ENCODE data around the gene PPP1R2. TPM values are rescaled to one million over a fixed set of nuclear protein-coding genes. Genes with fewer than 3 reads are reported as not detected.
"Not testable (repeated sequence)": the region's sequence is repeated elsewhere in the genome, so short reads cannot be mapped to it uniquely, and the experiment has no call there.

The PPP1R2 gene
- total RNA-seq, 1 donor from 2014 or later: 30.9 TPM

- peak; percentile 33 for ATAC-seq
- intact Hi-C loops (cut with DNase I): no loop called here
These were observed 1.5 kb upstream of the PPP1R2 start for GRCh38 chr3:195544634-195545033.

GRCh38 chr3:195544230-195544536, 1.1 kb upstream of the PPP1R2 start:
- intact Hi-C loops (cut with DNase I): no loop called here
- no peak for ATAC-seq
- no peak for DNase-seq (ENCODE audit: missing footprints)

More at GRCh38 chr3:195544634-195545033, 1.5 kb upstream of the PPP1R2 start:
- no peak for DNase-seq (ENCODE audit: missing footprints)

GRCh38 chr3:195543500-195544229, 540 bp upstream of the PPP1R2 start:
- ATAC-seq (peak; percentile 16), DNase-seq (ENCODE audit: missing footprints) (no peak)
- intact Hi-C loops (cut with DNase I): no loop called here

- ATAC-seq: no peak
- intact Hi-C loops (cut with DNase I): no loop called here
- no peak for DNase-seq (ENCODE audit: missing footprints)
These were observed 818 bp downstream of the PPP1R2 start for GRCh38 chr3:195542316-195542697.

- ATAC-seq (no peak), DNase-seq (ENCODE audit: missing footprints) (no peak)
- intact Hi-C loops (cut with DNase I): no loop called here
These were observed 2.6 kb downstream of the PPP1R2 start for GRCh38 chr3:195540511-195540910.

GRCh38 chr3:195540027-195540426, 3.1 kb downstream of the PPP1R2 start:
- intact Hi-C loops (cut with DNase I): no loop called here
- DNase-seq (ENCODE audit: missing footprints) (no peak), ATAC-seq (no peak)

GRCh38 chr3:195539479-195539878, 3.6 kb downstream of the PPP1R2 start:
- ATAC-seq (no peak), DNase-seq (ENCODE audit: missing footprints) (no peak)
- intact Hi-C loops (cut with DNase I): no loop called here

DNA sequence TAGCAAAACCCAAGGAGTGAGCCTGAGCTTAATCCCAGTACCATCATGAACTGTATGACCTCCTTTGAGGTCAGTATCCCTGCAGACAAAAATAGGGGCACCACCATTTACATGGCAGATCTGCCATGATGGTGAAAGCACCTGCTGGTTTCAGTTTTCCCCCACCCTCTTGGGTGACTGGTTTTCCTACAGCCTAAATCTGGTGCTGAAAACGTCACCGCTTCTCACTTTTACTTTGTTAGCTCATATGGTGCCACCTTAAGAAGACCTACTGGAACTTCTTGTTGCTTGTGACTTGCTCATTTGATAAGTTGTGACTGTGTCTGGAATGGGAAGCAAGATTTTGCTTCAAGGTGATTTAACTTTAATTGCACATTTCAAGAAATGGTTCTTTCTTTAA, 5.1 kb downstream of the PPP1R2 start:
- DNase-seq (ENCODE audit: missing footprints): no peak
- no peak for ATAC-seq
- intact Hi-C loops (cut with DNase I): no loop called here

- DNase-seq (ENCODE audit: missing footprints) (no peak), ATAC-seq (no peak)
- intact Hi-C loops (cut with DNase I): no loop called here
These were observed 7.8 kb downstream of the PPP1R2 start for GRCh38 chr3:195535293-195535692.

GRCh38 chr3:195532834-195533233, 10.3 kb downstream of the PPP1R2 start:
- intact Hi-C loops (cut with DNase I): no loop called here
- no peak for DNase-seq (ENCODE audit: missing footprints)
- ATAC-seq: peak; percentile 43

GRCh38 chr3:195532345-195532744, 10.8 kb downstream of the PPP1R2 start:
- intact Hi-C loops (cut with DNase I): no loop called here
- no peak for ATAC-seq

GRCh38 chr3:195531683-195532082, 11.4 kb downstream of the PPP1R2 start:
- ATAC-seq (no peak), DNase-seq (ENCODE audit: missing footprints) (no peak)
- intact Hi-C loops (cut with DNase I): no loop called here

More at GRCh38 chr3:195532345-195532744, 10.8 kb downstream of the PPP1R2 start:
- no peak for DNase-seq (ENCODE audit: missing footprints)

- DNase-seq (ENCODE audit: missing footprints) (no peak), ATAC-seq (no peak)
- intact Hi-C loops (cut with DNase I): no loop called here
These were observed 16.6 kb downstream of the PPP1R2 start for GRCh38 chr3:195526492-195526891.

DNA sequence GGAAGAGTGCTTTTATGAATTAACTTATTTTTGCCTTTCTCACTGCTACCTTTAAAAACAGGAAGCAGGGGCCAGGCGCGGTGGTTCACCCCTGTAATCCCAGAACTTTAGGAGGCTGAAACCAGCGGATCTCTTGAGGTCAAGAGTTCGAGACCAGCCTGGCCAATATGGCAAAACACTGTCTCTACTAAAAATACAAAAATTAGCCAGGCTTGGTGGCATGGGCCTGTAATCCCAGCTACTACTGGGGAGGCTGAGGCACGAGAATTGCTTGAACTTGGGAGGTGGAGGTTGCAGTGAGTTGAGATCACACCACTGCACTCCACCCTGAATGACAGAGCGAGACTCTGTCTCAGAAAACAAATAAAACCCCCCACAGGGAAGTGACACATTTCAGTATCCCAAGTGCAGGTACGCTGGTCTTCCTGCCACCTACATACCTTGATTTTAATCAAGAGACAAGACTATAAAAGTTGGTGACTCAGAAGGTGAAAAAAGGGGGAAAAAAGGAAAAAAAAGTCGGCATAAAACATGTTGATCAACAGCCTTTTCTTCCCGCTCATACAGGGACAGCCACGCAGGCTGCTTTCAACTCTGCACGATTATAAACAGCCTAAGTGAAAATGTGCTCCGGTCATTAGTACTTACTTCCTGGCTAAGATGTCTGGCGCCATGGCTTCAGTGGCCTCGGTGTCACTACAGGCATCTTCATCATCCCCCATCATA, 18.8 kb downstream of the PPP1R2 start:
- intact Hi-C loops (cut with DNase I): no loop called here
- no peak for DNase-seq (ENCODE audit: missing footprints)
- ATAC-seq: no peak

- DNase-seq (ENCODE audit: missing footprints): no peak
- intact Hi-C loops (cut with DNase I): loop anchor here (1.0 kb wide), 1 partner anchor 251 kb away; the partner anchor contains the start of gene XXYLT1
These were observed 20.7 kb downstream of the PPP1R2 start for GRCh38 chr3:195522254-195523023.

DNA sequence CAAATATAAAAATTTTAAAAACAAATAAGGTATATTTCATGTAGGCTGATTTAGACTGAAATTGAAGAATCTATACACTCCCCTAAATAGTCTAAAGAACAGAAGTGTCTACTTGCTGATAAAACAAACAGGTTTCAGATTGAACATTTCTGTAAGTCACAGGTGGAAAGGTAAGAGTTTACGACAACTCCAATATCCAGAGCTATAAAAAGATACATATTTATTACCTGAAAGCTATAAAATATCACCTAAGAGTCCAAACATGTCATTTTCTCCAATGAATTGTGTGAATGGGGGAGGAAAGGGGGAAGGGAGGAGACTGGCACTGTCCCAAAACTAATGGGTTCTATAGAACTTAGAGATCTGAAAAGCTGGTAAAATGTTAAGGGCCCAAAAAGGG, 26.1 kb downstream of the PPP1R2 start:
- DNase-seq (ENCODE audit: missing footprints) (no peak), ATAC-seq (no peak)
- intact Hi-C loops (cut with DNase I): no loop called here

More at GRCh38 chr3:195522254-195523023, 20.7 kb downstream of the PPP1R2 start:
- ATAC-seq: no peak

DNA sequence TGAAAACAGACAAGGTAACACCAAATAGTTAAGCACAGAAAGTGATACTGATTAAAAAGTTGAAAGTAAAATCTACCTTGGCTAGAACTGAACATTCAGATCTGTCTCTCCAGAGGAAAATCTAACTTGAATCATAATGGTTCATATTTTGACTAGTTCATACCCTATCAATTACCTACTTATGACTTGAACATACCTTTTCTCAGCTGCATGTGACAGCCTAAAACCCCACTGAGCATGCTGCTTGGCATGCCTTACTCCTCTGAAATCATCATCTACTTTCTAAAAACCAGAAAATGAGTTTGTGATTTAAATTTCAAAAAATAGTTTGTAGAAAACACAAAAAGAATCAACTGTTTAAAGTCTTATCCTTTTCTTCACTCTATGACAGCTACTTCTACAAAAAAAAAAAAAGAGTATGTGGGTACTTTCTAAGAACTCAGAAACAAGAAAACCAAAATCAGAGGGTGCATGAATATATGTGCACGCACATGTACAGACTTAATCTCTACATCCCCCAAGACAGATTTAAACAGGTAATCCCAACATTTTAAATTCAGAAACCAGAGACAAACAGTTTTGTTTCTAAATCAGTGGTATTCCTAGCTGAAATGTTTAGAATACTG, 28.4 kb downstream of the PPP1R2 start:
- intact Hi-C loops (cut with DNase I); DNase-seq (ENCODE audit: missing footprints); ATAC-seq: not testable (repeated sequence)

DNA sequence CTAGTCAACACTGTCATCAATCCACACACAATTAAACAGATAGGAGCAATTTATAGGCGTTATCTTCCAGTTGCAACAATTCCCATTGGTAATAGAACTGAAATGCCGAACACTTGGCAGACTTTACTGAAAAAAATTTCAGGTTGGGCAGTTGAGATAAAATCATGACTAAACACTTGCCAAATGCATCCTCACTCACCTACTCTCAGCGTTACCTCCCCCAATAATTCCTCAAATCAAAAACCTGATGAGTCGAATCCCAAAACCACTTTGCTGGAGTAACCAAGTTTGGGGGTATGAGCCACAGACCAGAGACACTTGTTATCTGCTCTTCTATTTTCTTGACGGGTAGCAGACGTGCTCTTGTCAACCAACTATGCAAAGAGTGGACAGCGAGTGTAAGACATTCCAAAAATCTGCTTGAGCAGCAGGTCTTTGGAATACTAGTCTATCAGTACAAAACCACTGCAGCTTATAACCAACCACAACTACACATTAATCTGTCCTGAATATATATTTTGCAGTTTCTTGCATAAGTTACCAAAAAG, 30.3 kb downstream of the PPP1R2 start:
- ATAC-seq: no peak
- intact Hi-C loops (cut with DNase I): no loop called here
- no peak for DNase-seq (ENCODE audit: missing footprints)

DNA sequence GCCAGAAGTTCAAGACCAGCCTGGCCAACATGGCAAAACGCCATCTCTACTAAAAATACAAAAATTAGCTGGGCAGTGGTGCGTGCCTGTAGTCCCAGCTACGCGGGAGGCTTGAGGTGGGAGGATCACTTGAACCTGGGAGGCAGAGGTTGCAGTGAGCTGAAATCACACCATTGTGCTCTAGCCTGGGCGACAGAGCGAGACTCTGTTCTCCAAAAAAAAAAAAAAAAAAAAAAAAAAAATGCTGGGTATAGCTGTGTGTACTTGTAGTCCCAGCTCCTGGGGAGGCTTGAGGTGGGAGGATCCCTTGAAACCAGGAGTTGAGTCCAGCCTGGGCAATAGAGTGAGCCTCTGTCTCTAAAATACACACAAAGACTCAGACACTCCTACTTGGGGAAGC, 32.0 kb downstream of the PPP1R2 start:
- intact Hi-C loops (cut with DNase I): no loop called here
- DNase-seq (ENCODE audit: missing footprints) (no peak), ATAC-seq (no peak)
